Hepatic stellate cell (primary cell): ENCODE data around the gene RASGRF2.

Experiments
- DNase-seq: peaks from one replicate; pipeline ENCODE4 v3.0.0; 2011; ENCODE audit warnings: low spot score

Gene RASGRF2, protein sequence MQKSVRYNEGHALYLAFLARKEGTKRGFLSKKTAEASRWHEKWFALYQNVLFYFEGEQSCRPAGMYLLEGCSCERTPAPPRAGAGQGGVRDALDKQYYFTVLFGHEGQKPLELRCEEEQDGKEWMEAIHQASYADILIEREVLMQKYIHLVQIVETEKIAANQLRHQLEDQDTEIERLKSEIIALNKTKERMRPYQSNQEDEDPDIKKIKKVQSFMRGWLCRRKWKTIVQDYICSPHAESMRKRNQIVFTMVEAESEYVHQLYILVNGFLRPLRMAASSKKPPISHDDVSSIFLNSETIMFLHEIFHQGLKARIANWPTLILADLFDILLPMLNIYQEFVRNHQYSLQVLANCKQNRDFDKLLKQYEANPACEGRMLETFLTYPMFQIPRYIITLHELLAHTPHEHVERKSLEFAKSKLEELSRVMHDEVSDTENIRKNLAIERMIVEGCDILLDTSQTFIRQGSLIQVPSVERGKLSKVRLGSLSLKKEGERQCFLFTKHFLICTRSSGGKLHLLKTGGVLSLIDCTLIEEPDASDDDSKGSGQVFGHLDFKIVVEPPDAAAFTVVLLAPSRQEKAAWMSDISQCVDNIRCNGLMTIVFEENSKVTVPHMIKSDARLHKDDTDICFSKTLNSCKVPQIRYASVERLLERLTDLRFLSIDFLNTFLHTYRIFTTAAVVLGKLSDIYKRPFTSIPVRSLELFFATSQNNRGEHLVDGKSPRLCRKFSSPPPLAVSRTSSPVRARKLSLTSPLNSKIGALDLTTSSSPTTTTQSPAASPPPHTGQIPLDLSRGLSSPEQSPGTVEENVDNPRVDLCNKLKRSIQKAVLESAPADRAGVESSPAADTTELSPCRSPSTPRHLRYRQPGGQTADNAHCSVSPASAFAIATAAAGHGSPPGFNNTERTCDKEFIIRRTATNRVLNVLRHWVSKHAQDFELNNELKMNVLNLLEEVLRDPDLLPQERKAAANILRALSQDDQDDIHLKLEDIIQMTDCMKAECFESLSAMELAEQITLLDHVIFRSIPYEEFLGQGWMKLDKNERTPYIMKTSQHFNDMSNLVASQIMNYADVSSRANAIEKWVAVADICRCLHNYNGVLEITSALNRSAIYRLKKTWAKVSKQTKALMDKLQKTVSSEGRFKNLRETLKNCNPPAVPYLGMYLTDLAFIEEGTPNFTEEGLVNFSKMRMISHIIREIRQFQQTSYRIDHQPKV (N-terminal part only)

DNA sequence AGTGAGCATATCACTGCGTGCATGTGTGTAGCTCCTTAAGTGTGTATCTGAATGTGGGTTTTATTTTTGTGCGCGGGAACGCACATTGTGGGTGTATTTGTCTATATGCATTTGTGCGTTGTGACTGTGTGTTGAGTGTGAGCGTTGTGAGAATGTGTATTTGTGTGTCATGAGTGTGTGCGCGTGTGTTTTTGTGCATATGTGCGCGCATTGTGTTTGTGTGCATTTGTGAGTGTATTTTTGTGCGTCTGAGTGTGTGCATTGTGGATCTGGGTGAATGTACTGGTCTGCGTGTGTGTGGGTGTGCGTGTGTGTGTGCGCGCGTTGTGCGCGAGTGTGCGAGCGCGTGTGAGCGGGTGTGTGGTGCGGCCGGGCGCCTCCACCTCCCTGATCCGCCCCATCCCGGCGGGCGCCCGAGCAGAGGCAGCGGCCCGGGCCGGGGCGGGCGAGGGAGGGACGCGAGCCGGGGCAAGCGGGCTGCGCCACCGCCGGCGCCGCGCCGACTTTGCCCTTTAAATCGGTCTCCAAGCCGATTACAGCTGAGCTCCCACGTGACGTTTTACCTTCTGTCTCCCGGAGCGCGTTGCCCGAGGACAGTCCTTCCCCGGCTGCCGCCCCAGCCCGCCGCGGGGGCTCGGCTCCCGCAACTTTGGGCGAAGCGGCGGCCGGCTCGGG, at the start of gene RASGRF2:
RASGRF2 (plus strand) TSS at position 596 of the 675 bp plus-strand sequence. CDS start 376 bp downstream, outside the sequence.
- DNase-seq: peak; percentile 43

DNA sequence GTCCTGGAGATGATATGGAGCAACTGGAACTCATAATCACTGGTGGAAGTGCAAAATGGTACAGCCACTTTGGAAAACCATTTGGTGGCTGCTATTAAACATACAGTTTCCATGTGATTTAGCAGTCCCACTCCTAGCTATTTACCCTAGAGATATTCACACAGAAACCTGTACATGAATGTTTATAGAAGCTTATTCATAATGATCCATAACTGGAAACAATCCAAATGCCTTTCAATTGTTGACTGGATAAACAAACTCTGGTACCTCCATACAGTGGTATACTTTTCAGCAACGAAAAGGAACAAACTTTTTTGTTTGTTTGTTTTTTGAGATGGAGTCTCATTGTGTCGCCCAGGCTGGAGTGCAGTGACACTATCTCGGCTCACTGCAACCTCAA, 47.7 kb upstream of the RASGRF2 start:
- no peak for DNase-seq

DNA sequence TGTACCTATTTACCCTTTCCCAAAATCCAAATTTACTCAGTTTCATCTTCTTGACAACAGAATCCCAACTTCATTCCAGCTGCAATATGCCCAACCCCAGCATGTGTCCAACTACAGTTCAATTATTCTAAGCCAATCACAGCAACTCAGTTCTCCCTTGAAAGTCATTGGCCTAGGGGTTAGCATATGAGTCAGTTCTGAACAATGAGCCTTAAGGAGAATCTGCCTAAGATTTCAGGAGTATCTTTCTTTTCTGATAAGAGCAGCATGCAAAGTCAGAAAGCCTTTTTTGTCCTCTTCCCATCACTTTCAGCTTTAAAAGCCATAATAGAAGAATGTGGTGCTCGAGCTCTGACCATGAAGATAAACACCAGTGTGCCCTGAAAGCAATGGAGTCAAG, 44.4 kb upstream of the RASGRF2 start:
- DNase-seq: no peak

DNA sequence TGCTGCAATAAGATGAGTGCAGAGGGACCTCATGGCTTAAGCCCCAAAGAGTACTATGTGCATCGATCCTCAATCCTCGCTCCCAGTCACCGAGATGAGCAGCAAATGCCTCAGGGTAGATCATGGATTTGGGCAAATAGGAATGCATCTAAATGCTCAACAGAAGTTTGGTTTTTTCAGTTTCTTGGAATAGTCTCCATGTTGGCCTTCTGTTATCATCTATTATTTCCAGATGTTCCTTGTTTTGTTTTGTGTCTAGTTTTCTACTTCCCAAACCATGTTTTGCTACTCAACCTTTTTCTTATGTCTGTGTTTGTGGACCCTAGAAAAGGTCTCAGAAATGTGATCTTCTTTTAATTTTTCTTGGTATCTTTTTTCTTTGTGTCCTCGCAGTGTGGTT, 43.5 kb upstream of the RASGRF2 start:
- no peak for DNase-seq

DNA sequence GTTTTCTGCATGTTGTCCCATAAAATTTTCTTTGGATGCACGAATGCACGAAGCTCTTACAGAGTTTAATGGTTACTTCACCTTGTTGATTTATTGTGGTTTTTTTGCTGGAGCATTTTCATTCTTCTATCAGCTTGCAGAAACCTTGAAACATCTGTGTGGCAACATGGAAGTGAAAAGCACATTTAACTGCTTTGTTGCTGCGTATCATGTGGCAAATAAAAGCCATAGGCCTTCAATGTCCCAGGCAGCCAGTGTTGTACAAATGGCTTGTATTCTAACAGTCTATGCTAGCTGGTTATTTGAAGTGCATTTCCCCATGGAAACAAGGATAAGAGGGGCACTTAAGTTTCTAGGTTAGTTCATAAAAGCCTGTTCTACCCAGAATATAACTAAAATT, 42.5 kb upstream of the RASGRF2 start:
- no peak for DNase-seq

DNA sequence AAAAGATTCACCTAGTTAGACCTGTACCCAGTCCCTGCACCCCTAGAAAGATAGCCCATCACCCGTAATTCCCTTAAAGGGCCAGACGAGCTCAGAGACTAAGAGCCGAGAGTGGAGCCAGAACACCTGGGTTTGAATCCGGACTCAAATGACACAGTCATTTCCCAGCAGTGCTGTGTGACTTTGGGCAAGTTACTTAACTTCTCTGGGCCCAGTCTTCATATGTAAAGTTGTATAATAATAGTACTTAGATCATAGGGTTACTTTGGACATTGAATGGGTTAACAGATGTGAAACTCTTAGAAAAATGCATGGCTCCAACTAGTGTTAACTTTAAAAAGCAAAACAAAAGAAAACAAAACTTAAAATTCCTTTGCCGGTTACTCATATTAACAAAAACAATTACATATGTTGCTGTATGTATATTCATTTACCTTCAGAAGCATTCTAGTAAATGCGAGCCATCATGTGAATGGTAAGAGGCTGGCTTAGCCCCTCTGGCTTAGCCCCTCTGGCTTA, 40.4 kb upstream of the RASGRF2 start:
- peak; percentile 8 for DNase-seq

DNA sequence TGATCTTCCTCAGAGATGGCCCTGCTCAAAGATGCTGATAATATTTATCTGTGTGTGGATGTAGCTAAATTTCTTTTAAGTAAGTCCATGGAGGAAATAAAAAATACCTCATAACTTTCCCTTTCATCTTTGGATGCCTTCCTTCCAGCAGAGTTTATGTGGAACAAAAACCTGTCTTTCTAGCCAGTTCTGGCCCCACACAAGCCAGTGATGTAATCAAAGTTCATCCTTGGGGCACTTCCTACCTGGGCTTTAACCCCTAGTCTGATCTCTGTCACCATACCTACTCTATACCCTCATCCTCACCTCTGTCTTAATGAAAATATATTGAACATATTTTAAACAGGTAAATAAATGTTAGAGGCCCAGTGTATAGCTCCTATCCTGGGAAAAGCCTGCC, 39.8 kb upstream of the RASGRF2 start:
- DNase-seq: no peak

DNA sequence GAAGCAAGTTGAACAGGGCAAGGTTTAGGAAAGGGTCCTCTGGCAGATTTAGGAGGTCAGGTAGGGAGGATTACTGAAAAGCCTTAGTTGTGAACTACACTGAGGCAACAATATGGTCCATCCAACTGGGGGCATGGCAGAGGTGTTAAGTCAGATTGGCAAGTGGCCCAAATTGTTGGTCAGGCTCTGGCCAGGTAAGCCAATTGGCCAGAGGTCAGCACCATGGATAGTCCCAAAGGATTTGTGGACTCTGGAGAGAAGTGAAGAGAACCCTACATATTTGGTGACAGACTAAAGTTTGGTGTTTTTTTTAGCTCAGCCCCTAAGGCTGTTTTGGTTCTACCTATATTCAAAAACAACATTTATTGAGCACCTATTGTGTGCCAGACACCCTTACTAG, 39.1 kb upstream of the RASGRF2 start:
- no peak for DNase-seq

DNA sequence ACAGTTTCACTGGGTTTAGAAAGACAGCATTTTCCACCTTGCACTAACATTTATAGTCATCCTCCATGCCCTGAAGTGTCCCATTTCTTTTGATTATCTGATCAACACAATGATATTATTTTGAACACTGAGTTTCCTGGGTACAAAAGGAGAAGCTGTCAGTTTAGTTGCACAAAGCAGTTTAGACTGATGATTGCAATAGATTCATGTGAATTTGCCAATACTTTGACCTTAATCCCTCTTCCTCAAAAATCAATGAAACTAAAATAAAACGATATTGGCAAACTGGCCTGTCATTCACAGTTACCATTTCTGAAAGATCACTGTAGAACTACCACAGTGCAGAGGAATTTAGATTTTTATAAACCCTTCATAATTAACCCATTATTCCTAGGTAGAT, 34.2 kb upstream of the RASGRF2 start:
- DNase-seq: no peak

DNA sequence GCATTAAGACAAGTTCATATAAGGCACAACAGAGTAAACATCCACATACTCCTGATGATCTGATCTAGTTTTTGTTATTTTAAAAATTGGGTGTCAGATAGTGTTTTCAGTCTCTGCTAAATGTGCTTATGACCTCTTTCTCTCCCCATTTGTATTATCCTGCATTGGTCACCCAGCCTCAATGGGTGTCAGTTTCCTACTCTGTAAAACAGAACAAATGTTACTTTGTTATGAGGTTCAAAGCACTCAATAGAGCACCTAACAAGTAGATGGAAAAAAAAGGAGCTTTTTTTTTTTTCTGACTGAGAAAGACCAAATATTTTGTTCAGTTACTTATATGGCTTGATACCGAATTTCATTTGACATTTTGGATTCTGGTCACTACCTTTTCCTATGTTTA, 33.6 kb upstream of the RASGRF2 start:
- DNase-seq: no peak

DNA sequence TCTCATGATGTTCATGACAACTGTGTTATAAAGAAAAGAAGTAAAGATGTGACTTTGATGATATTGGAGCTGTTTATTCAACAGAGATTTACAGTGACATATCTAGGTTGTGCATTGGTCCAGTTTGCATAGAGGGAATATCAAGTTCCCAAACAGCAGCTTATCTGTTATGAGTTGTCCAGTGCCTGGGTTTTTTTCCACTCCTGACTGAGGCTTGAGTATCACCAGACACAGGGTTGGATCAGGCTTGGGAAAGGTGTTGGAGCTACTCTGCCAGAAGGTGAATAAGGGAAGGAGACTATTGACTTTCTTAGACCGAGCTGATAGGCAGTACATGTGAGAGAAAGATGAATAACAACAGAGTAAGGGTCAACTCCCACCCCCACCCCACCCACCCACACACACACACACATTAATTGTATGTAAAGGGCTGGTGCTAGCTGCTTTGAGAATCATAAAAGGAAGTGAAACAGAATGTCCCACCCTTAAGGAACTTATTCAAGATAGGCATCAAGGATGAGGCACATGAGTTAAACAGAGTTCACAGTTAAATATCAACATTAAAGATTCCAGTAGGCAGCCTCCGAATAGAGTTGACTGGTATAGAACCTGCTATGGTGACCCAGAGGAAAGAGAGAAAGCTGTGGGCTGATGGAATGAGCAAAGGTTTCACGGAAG, 33.0 kb upstream of the RASGRF2 start:
- no peak for DNase-seq

DNA sequence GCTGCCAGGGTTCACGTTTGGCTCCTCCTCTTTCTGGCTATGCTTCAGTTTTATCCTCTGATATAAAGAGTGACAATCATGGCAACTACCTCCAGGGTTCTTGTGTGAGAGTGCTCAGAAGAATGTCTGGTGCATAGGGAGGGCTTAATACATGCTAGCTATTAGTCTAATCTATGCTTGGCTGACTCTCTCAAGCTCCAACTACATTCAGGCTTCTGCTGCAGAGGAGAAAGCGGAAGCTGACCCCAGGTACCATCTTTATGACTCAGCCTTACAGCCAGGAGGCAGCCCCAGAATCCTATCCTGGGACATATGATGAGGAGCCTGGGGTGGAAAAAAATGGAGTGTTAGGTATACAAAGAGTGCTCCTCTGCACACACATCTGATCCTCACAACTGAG, 32.1 kb upstream of the RASGRF2 start:
- DNase-seq: no peak

DNA sequence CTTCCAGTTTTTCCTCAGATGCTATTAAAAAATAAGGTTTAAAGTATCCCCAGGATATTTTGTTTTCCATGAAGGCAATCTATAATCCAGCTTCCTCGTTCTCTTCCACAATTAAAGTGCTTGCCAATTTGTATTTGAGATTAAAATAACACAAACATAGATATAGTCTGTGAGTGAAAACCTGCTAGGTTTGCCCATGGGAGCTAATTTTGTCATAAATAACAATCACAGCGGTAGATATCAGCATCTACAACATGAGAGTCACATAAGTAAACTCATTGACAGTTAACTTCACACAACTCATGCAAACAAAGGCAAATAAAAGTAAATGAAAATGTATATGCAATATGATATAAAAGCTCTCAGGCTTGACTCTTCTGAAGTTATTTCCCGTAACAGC, 29.2 kb upstream of the RASGRF2 start:
- DNase-seq: no peak

DNA sequence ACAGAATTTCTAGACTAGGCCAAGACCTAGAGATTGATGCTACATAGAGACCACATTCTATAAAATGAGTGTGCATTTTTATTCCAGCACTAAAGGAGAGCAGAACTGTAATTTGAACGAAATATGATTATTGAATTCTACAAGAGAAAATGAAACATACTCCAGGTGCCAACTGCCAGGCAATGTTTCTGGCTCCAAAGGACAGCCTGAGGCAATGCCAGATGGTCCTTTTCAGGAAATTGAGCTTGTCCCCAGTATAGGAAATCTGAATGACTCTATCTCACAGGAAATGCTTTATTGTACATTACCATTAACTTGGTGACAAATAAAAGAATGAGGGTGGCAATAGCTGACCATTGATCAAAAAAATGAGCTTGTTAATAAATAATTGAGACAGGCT, 28.8 kb upstream of the RASGRF2 start:
- no peak for DNase-seq

DNA sequence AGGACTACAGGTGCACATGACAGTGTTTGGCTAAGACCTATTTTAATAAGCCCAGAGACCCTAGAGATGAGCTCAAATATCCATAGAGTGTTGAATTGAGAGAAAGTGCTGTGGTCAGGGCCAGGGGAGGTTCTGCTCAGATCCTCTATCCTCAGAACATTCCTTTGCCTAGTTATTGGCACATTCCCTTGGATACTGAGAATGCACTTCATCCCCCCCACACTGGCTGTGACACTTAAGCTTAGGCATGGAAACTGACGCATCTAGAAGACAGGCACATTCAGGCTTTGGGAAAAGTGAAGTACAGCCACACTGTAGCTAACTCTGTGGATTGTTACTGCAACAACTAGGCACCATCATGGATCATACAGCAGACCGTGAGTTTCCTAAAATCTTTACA, 27.1 kb upstream of the RASGRF2 start:
- no peak for DNase-seq

DNA sequence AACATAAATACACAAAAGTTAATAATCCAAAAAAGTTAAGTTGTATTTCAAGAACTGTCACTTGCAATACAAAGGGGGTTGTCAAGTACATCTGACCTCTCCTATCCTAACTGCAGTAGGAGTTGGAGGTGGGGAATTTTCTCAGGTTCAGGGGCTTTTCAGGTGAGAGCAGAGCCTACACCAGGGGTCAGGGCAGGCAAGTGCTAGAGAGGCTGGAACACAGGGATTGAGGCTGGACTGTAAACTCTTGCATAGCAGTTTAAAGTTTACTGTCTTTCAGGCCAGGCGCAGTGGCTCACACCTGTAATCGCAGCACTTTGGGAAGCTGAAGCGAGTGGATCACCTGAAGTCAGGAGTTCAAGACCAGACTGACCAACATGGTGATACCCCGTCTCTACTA, 25.4 kb upstream of the RASGRF2 start:
- no peak for DNase-seq

DNA sequence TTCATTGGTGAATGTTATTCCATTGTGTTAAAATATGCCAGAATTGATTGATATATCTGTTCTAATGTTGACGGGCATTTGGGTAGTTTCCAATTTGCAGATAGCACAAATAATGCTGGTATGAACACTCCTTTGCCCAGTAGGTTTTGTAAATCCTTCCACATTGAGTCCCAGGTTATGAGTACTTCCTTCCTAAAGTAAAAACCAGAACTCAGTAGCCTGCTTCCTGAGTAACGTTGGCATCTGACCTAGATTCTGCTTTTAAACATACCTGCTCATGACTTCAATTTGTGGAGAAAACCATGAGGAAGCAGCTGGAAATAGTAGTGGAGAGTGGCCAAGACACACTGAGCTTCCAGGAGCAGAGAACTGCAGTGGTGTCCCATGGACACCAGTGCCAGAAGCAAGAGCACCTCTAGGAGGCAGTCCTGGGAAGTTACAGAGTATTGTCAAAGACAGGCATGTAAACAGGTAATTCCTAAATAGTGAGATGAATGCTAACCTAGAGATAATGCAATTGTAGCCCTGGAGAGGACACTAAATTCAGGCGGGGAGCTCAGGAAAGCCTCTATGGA, 24.3 kb upstream of the RASGRF2 start:
- DNase-seq: no peak

DNA sequence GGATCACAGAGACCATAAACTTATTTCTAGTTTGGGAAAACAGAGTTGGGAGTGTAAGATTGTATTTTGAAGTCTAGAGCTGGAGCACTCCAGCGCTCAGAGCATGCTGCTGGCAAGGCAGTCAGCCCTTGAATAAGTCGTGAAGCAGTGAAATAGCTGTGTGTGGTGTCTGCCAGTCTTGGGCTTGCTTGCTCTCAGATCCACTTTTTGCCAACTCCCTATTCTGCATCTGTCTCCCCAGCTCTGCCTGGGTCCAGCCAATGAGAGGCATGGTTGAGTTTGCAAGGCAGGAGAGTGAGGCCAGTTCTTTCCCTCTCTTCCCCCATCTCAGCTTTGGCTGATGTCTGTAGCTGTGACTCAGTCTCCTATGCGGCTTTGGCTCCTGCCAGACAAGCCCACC, 23.3 kb upstream of the RASGRF2 start:
- no peak for DNase-seq

DNA sequence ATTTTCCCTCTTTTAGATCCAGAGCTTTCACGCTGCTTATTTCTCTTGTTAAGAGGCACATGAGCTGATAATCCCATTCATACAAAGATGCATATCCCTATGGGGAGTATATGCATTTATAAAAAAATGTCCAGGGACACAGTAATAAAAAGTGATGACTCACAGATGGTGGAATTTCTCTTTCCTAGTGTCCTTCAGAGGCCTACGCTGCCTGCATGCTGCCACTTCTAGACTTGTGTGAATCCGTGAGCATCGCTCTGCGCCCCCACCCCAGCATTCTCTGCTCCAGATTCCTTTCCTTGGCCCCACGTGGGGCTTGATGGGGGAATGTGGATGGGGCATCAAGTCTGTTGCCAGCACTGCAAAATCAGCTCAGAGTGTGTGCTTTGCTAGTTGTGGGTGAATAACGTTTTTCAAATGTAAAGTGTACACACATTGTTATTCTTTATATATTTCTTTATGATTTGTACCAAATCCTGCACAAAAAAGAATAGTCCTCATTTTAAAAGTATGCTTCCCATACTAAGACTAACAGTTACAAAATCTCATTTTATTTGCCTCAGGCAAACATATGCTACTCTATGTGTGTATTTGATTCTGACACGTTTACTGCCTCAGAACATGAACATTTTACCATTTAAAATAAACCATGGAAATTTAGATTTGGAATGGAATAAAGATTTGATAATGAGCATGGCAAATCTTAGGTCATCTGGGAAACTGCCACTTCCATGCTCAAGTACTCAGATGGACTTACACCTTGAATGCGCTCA, 22.4 kb upstream of the RASGRF2 start:
- DNase-seq: peak; percentile 12

DNA sequence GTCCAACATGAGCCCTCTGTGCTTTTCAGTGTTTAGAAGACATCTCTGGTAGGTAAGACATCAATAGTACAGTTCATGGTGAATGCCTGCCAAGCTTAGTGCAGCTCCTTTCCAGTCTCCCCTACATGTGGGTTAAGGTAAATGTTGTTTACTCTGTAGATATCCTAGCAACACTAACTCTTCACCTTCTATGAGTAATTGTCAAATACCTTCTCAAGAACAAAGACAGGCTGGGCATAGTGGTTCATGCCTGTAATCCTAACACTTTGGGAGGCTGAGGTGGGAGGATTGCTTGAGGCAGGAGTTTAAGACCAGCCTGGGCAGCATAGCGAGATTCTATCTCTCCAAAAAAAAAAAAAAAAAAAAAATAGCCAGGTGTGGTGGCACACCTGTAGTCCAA, 18.7 kb upstream of the RASGRF2 start:
- DNase-seq: no peak
